Small intestine (tissue), 7 donors: Measurements from ENCODE around the gene SURF2. TPM values are rescaled to one million over a fixed set of nuclear protein-coding genes. Genes with fewer than 3 reads are reported as not detected.
"Not testable (repeated sequence)": the region's sequence is repeated elsewhere in the genome, so short reads cannot be mapped to it uniquely, and the experiment has no call there.

Source experiments
- DNase-seq, 2 donors: peaks; one replicate each; pipeline versions ENCODE4 v3.0.0 to v3.0.0-alpha.2; 2013
- FAIRE-seq: peaks from 2 replicates; lab custom pipeline; 2012; peaks lifted over from hg19 to GRCh38; lab: Jason Lieb, UNC
- H3K27ac ChIP-seq, 3 donors: one replicate each; pipeline ENCODE4 v1.5.1; 2013; ENCODE audit warnings: low read length in 2 of 3, mild to moderate bottlenecking in 2 of 3, control low read depth in 1 of 3, inconsistent platforms in 1 of 3, low read depth in 1 of 3, moderate library complexity in 1 of 3
- H3K27me3 ChIP-seq, 3 donors: one replicate each; pipeline ENCODE4 v1.6.1; 2013; ENCODE audit warnings: low read length in 3 of 3, inconsistent platforms in 1 of 3; ENCODE audit not compliant: control insufficient read depth in 3 of 3, insufficient read depth in 3 of 3
- H3K36me3 ChIP-seq, 3 donors: one replicate each; pipeline ENCODE4 v1.6.1; 2013; ENCODE audit warnings: low read length in 3 of 3, inconsistent platforms in 1 of 3, low read depth in 1 of 3, mild to moderate bottlenecking in 1 of 3, moderate library complexity in 1 of 3; ENCODE audit not compliant: control insufficient read depth in 3 of 3, insufficient read depth in 2 of 3
- H3K4me1 ChIP-seq, 3 donors: one replicate each; pipeline ENCODE4 v1.6.1; 2013; ENCODE audit warnings: low read length in 2 of 3, inconsistent platforms in 1 of 3, low read depth in 1 of 3, mild to moderate bottlenecking in 1 of 3, moderate library complexity in 1 of 3; ENCODE audit not compliant: control insufficient read depth in 3 of 3, insufficient read depth in 2 of 3
- H3K4me3 ChIP-seq, 3 donors: one replicate each; pipeline ENCODE4 v1.5.1; 2013; ENCODE audit warnings: low read length in 3 of 3, control low read depth in 1 of 3, inconsistent platforms in 1 of 3, low read depth in 1 of 3, mild to moderate bottlenecking in 1 of 3, moderate library complexity in 1 of 3
- H3K9me3 ChIP-seq, 2 donors: one replicate each; pipeline ENCODE4 v1.6.1; 2013; ENCODE audit warnings: low read depth in 1 of 2, low read length in 1 of 2; ENCODE audit not compliant: control insufficient read depth in 2 of 2, insufficient read depth in 1 of 2
- WGBS, 3 donors: extraction: QIAGEN DNeasy Blood & Tissue Kit; methylation state at CpG; one replicate each; pipeline ENCODE4 v1.1.7; 2013; 5-methylcytosine and 5-hydroxymethylcytosine counted together
- polyA plus RNA-seq, 4 donors: library from polyadenylated mRNA; stranded (reverse) in 3 of 4; unstranded in 1 of 4; fragments of 200-250 nt in 3 of 4; fragments of 120-200 nt in 1 of 4; gene quantifications; one replicate each; pipeline versions ENCODE4 v1.2.1 to v1.2.3, GENCODE V29; 2013
- donor health status: healthy with polysubstance abuse.
- donor health status: control.
- donor health status: control.
- donor health status: Bipolar disorder and iron deficiency.
- donor health status: healthy.

SURF2 gene
- polyA plus RNA-seq, 4 donors = 15.3 to 66.0 (median 42.6) TPM

DNA sequence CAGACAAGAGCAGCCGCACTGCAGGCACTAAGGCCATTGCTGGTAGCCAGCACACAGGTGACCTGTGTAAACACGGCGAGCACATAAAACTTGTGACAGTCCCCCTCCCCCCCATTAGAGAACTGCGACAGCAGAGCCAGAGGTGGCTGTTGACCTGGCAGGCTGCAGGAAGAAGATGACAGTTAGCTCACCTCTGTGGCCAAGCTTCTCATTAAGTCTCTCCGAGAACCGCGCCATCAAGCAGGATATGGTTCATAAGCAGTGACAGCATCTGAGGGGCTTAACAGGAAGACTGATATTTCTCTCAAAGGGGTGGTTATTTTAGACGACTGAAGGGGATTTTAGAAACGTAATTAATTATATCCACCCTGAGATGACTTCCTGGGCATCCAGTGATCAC is 14.3 kb downstream of the SURF2 start:
- Histone ChIP-seq H3K4me1 (peaks cover 19 to 79% (median 28%) of the 10 kb centered on the region in 3 donors), H3K36me3 (peaks cover 6 to 71% (median 21%) of the 10 kb centered on the region in 3 donors), H3K27ac (peak overlapping the region; percentile 69 to 93 (median 87)), H3K4me3 (peak overlapping the region in 1 of 3 donors; percentile 25), H3K9me3 (no peaks in the 10 kb centered on the region), H3K27me3 (no peaks in the 10 kb centered on the region)
- WGBS, 3 donors = 52 to 59% (median 58%) methylated on average over 8 to 9 of the region's 9 CpGs
- no peak for FAIRE-seq
- peak in 1 of 2 donors; percentile 55 for DNase-seq

DNA sequence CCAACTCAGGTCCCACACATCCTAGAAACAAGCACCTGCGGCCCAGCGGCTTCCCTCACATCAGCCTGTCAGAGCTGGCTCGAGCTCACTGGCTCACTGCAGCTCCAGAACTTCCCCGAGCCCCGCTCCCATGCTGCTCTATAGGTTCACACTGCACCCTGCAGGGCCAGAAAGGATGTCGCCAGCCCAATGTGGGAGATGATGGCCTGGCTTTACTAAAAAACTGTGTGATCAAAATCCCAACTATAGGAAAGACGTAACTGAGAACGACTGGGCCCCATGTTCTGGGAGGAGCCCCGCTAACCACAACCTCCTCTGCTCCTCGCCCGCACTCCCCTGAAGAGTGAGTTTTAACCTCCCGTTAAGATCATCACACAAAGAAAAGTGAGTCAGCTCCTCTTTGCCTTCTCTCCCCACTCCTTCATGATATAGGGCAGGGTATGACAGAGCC is 14.9 kb downstream of the SURF2 start:
- peak overlapping the region; percentile 69 to 89 (median 69) for H3K27ac ChIP-seq
- DNase-seq = no peak

DNA sequence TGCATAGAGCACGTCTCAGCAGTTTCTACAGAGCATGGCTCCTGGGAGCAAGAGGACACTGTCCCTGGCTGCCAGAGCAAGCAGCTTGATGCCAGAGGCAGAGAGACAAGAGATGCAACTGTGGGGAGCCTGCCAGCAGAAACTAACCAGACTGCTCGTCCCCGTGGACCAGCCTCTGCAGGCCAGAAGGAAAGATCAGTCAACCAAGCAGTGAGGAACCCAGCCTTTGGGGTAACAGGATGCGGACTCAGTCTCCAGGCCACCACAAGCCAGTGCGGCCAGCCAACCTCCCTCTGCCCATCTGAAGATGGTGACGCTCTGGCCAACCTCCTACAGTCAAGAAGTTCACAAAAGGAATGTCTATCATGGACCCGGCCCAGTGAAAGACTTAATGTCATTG is 15.8 kb downstream of the SURF2 start:
- DNase-seq (no peak), FAIRE-seq (no peak)
- 62 to 65% (median 64%) methylated on average over 7 of the region's 7 CpGs for WGBS, 3 donors
- Histone ChIP-seq H3K27me3 (no peaks in the 10 kb centered on the region), H3K27ac (peak overlapping the region; percentile 69 to 89 (median 69)), H3K9me3 (no peaks in the 10 kb centered on the region), H3K4me1 (peaks cover 22 to 75% (median 26%) of the 10 kb centered on the region in 3 donors), H3K36me3 (peaks cover 6 to 59% (median 8%) of the 10 kb centered on the region in 3 donors), H3K4me3 (no peak overlapping the region)

More for the DNA sequence above, 14.9 kb downstream of the SURF2 start:
- Histone ChIP-seq H3K27me3 (no peaks in the 10 kb centered on the region), H3K9me3 (no peaks in the 10 kb centered on the region), H3K36me3 (peaks cover 6 to 67% (median 17%) of the 10 kb centered on the region in 3 donors), H3K4me1 (peaks cover 19 to 78% (median 28%) of the 10 kb centered on the region in 3 donors), H3K4me3 (peak overlapping the region in 1 of 3 donors; percentile 25)
- WGBS, 3 donors = 41 to 61% (median 54%) methylated on average over 12 of the region's 12 CpGs
- FAIRE-seq = no peak

DNA sequence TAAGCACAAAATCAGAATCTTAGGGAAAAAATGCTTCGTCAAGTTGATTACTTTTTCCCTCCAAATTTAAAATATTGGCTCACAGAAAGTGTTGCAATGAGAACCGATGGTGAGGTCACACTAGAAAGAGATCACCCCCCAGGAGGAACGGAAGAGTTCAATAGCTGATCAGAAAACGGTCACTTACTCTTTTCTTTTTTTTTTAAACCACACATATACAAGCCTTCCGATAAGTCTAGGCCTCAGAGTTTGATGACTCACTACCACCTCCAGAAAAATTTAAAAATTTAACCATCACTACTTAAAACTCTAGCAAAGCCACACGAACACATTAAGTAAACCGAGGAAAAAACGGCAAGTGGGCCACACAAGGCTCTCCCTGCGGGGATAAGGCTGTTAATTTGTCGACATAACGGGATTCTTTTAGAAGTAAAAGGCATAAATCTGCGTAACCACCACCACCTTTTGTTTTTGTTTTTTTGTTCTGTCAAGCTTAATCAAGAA is 18.3 kb downstream of the SURF2 start:
- Histone ChIP-seq H3K27ac (peak overlapping the region; percentile 99 to 100 (median 99)), H3K4me1 (peaks cover 21 to 53% (median 22%) of the 10 kb centered on the region in 3 donors), H3K4me3 (peak overlapping the region; percentile 92 to 100 (median 96)), H3K27me3 (no peaks in the 10 kb centered on the region), H3K36me3 (peaks cover 4 to 39% (median 5%) of the 10 kb centered on the region in 3 donors), H3K9me3 (peaks cover 0 to 7% of the 10 kb centered on the region in 2 donors)
- FAIRE-seq = no peak
- DNase-seq = no peak
- 3 to 10% (median 3%) methylated on average over 12 of the region's 12 CpGs for WGBS, 3 donors

DNA sequence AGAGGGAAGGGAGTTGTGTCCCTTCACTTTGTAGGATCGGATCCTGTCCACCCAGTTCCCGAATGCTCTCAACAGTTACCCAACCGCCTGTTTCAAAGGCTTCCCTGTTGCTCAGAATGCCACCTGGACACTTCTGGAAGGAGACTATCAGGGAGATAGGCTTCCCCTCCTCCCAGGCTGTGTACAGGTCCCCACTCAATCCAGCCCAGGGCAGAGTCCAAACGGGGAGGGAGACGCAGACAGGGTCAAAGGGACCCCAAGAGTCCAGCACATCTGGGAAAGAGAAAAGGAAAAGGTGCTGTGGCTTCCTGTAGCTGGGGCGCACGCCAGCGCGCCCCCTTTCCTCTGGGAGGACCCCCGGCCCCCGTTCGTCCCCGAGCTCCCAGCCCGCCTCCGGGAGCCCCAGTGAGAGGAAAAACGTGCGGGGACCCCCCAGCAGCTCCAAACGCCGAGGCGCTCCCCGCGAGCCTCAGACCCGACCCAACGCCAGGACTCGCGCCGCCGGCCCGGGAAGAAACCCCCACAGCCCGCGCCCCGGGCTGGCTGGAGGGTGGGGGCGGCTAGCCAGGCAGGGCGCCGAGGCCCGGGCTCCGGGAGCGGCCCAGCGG is 18.9 kb downstream of the SURF2 start:
- H3K27ac ChIP-seq = peak overlapping the region; percentile 99 to 100 (median 99)
- peaks cover 17 to 47% (median 18%) of the 10 kb centered on the region in 3 donors for H3K4me1 ChIP-seq
- H3K27me3 ChIP-seq = no peaks in the 10 kb centered on the region
- FAIRE-seq (no peak), DNase-seq (peak; percentile 91 to 93)
- peaks cover 0 to 7% of the 10 kb centered on the region in 2 donors for H3K9me3 ChIP-seq
- peaks cover 3 to 33% (median 5%) of the 10 kb centered on the region in 3 donors for H3K36me3 ChIP-seq
- peak overlapping the region; percentile 92 to 100 (median 96) for H3K4me3 ChIP-seq
- 0 to 1% (median 0%) methylated on average over 15 to 39 of the region's 39 CpGs for WGBS, 3 donors

GRCh38 chr9:133375724-133376654 is 19.6 kb downstream of the SURF2 start, which contains the start of the genes STKLD1 and SURF4:
STKLD1 (plus strand) TSS chr9:133376366; CDS start chr9:133376474, 108 bp downstream.
SURF4 (minus strand) TSS chr9:133376060; CDS start chr9:133375969, 91 bp downstream.
- H3K4me3 ChIP-seq = peak within 1 kb of the TSS; percentile 92 to 100 (median 96)
- H3K27ac ChIP-seq = peak within 1 kb of the TSS; percentile 99 to 100 (median 99)
- WGBS, 3 donors = 0 to 1% (median 0%) methylated on average over 69 to 120 of the region's 120 CpGs
- H3K27me3 ChIP-seq = no peaks in the 10 kb centered on the region
- DNase-seq (peak; percentile 96 to 99), FAIRE-seq (no peak)
- H3K9me3 ChIP-seq = peaks cover 0 to 7% of the 10 kb centered on the region in 2 donors
- H3K36me3 ChIP-seq = peaks cover 0 to 26% (median 5%) of the 10 kb centered on the region in 3 donors
- peaks cover 15 to 40% (median 17%) of the 10 kb centered on the region in 3 donors for H3K4me1 ChIP-seq

DNA sequence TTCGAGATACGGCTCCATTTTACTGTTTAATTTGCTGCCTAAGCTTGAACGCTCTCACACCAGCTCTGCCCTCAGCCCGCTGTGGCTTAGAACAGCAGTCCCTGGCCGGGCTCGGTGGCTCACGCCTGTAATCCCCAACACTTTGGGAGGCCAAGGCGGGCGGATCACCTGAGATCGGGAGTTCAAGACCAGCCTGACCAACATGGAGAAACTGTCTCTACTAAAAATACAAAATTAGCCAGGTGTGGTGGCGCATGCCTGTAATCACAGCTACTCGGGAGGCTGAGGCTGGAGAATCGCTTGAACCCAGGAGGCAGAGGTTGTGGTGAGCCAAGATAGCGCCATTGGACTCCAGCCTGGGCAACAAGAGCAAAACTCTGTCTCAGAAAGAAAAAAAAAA is 20.9 kb downstream of the SURF2 start:
- peaks cover 12 to 27% (median 13%) of the 10 kb centered on the region in 3 donors for H3K4me1 ChIP-seq
- WGBS, 3 donors = 86 to 94% (median 90%) methylated on average over 14 of the region's 14 CpGs
- H3K27me3 ChIP-seq, H3K27ac ChIP-seq, H3K4me3 ChIP-seq, DNase-seq, FAIRE-seq, H3K9me3 ChIP-seq: not testable (repeated sequence)
- H3K36me3 ChIP-seq = peaks cover 0 to 13% (median 5%) of the 10 kb centered on the region in 3 donors
